Epithelial cell of umbilical artery (primary cell): ENCODE data around the gene FAM20A. TPM values are rescaled to one million over a fixed set of nuclear protein-coding genes. Genes with fewer than 3 reads are reported as not detected.

Experiments used
- total RNA-seq: library from RNA; depleted of rRNA; stranded (reverse); fragments of >200 nt; gene quantifications from 2 replicates; pipeline ENCODE4 v1.2.3, GENCODE V29; 2014

Gene FAM20A
- 0.30 TPM in 1 of 2 replicates, not detected in the other for total RNA-seq

GRCh38 chr17:68600931-68601564, at the start of gene FAM20A:
TSS of gene FAM20A (minus strand) at chr17:68601367. CDS start at chr17:68600666, 701 bp downstream.

DNA sequence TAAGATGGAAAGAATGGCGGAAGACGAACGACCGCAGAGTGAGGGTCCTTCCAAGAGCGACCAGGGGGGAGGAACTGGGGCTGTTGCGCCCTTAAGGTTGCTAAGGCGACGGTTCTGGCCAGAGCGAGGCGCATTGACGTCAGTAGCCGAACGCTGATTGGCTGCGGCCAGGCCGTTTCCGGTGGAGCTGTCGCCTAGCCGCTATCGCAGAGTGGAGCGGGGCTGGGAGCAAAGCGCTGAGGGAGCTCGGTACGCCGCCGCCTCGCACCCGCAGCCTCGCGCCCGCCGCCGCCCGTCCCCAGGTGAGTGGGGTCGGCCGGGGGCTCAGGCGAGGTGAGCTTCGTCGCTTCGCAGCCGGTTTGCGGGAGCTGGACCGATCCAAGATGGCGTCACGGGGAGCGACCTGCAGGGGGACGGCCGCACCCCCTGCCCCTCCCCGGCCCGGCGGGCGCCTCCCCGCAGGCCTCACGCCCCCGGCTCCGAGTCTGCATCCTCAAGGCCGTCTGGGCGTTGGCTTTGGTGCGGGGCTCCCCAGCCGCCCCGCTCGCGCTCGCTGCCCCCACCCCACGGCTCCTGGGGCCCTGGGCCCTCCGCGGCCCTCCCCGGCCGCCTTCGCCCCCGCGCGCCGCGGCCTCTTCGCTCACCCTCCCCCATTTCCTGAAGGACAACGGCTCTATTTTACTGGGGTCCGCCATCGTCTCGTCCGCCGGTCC, 88.8 kb downstream of the FAM20A start, which contains the start of gene PRKAR1A:
TSS of gene PRKAR1A (plus strand) at position 184 of the 713 bp plus-strand sequence. CDS start 2,970 bp downstream, outside the sequence.

Other genes with a start within 250 kb of the FAM20A start
- gene WIPI1, start 143.9 kb downstream of the FAM20A start, total RNA-seq = 58.4 and 70.8 TPM in 2 replicates
- 230 and 298 TPM in 2 replicates for gene PRKAR1A, start 88.9 kb downstream of the FAM20A start, total RNA-seq